Tibial nerve (tissue), 4 donors: ENCODE measurements around the gene KPTN.

Experiments used
- CTCF ChIP-seq, 5 experiments: fragments of 200-600 bp in 3 of 5; fragments of 450-650 bp in 2 of 5; sonication (generic) in 3 of 5; IDR thresholded peaks; one replicate each; pipeline ENCODE4 v1.5.1; 2016 to 2019; ENCODE audit warnings: antibody characterized with exemption in 5 of 5, mild to moderate bottlenecking in 3 of 5, moderate library complexity in 2 of 5
- EP300 ChIP-seq, 2 donors: sonication (generic); formaldehyde crosslinking; IDR thresholded peaks; one replicate each; pipeline ENCODE4 v1.6.1; 2017; ENCODE audit warnings: antibody characterized with exemption in 2 of 2, mild to moderate bottlenecking in 1 of 2
- POLR2A ChIP-seq, 2 donors: fragments of 450-650 bp; IDR thresholded peaks; one replicate each; pipeline ENCODE4 v1.6.1; 2017; ENCODE audit warnings: antibody characterized with exemption in 2 of 2, mild to moderate bottlenecking in 2 of 2, moderate library complexity in 2 of 2

GRCh38 chr19:47483200-47483599 lies 819 bp downstream of the KPTN start:
- TF ChIP-seq POLR2A (IDR thresholded peaks at IDR 0.05) (no peak), CTCF (IDR thresholded peaks at IDR 0.05) (no peak), EP300 (IDR thresholded peaks at IDR 0.05) (no peak)
